Measurements from ENCODE around the gene ZFR2.

DNA sequence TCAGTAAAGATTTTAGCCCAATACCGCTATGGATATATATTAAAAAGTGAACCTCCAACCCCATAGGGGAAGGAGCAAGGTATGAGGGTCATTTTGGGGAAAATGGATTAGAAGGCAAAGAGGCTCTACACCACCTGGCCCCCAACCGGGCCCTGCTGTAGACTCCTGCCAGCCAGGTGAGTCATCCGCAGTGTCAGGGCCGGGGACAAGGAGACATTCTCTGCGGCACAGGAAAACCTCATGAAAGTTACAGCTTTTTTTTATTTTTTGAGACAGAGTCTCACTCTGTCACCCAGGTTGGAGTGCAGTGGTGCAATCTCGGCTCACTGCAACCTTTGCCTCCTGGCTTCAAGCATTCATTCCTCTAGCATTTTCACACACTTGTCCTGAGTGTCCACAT, 32.0 kb downstream of the ZFR2 start:
- TF ChIP-seq, protein P1, sequence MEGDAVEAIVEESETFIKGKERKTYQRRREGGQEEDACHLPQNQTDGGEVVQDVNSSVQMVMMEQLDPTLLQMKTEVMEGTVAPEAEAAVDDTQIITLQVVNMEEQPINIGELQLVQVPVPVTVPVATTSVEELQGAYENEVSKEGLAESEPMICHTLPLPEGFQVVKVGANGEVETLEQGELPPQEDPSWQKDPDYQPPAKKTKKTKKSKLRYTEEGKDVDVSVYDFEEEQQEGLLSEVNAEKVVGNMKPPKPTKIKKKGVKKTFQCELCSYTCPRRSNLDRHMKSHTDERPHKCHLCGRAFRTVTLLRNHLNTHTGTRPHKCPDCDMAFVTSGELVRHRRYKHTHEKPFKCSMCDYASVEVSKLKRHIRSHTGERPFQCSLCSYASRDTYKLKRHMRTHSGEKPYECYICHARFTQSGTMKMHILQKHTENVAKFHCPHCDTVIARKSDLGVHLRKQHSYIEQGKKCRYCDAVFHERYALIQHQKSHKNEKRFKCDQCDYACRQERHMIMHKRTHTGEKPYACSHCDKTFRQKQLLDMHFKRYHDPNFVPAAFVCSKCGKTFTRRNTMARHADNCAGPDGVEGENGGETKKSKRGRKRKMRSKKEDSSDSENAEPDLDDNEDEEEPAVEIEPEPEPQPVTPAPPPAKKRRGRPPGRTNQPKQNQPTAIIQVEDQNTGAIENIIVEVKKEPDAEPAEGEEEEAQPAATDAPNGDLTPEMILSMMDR (IDR thresholded peaks at IDR 0.05) = no peak
- TF ChIP-seq POLR2A (IDR thresholded peaks at IDR 0.05; ENCODE audit: low read depth) (no peak), POLR2AphosphoS5 (IDR thresholded peaks at IDR 0.05) (no peak)
